ENCODE data around the gene ZNF70. TPM values are rescaled to one million over a fixed set of nuclear protein-coding genes. Genes with fewer than 3 reads are reported as not detected.

Gene ZNF70
- total RNA-seq, 6 experiments from 2014 or later, result 0.51 to 1.2 (median 0.85) TPM

- Histone ChIP-seq H3K27me3 (no peaks in the 10 kb centered on the region), H3K27ac (no peak overlapping the region), H3K4me3 (no peak overlapping the region), H3K36me3 (peaks cover 0 to 82% (median 21%) of the 10 kb centered on the region in 4 donors), H3K4me1 (no peaks in the 10 kb centered on the region), H3K9me3 (no peaks in the 10 kb centered on the region)
- WGBS (ENCODE audit: insufficient coverage, low coverage, low lambda C conversion rate, missing lambda C conversion rate), result 90% methylated on average over 1 of the region's 1 CpG
- intact Hi-C loops (cut with DNase I), result no loop called here
- ATAC-seq (no peak), DNase-seq (no peak)
- no peak for TF ChIP-seq CTCF (IDR thresholded peaks at IDR 0.05)
- no peak for TF ChIP-seq POLR2A (IDR thresholded peaks at IDR 0.05)
Measured at GRCh38 chr22:23708270-23708669, 42.6 kb downstream of the ZNF70 start.

GRCh38 chr22:23705358-23705757 is 45.6 kb downstream of the ZNF70 start:
- Histone ChIP-seq H3K9me3 (no peaks in the 10 kb centered on the region), H3K4me1 (no peaks in the 10 kb centered on the region), H3K27me3 (no peaks in the 10 kb centered on the region), H3K4me3 (no peak overlapping the region), H3K36me3 (peaks cover 0 to 73% (median 20%) of the 10 kb centered on the region in 4 donors), H3K27ac (no peak overlapping the region)
- TF ChIP-seq POLR2A (IDR thresholded peaks at IDR 0.05), result no peak
- TF ChIP-seq CTCF (IDR thresholded peaks at IDR 0.05), result no peak
- 80% methylated on average over 3 of the region's 3 CpGs for WGBS (ENCODE audit: insufficient coverage, low coverage, low lambda C conversion rate, missing lambda C conversion rate)
- ATAC-seq, result no peak
- DNase-seq, result no peak
- intact Hi-C loops (cut with DNase I), result no loop called here

- no peak overlapping the region for H3K27ac ChIP-seq
- H3K36me3 ChIP-seq, result peaks cover 0 to 78% (median 20%) of the 10 kb centered on the region in 4 donors
- H3K4me1 ChIP-seq, result no peaks in the 10 kb centered on the region
- no peaks in the 10 kb centered on the region for H3K27me3 ChIP-seq
- DNase-seq (no peak), ATAC-seq (no peak)
- H3K4me3 ChIP-seq, result no peak overlapping the region
- intact Hi-C loops (cut with DNase I), result no loop called here
- 83% methylated on average over 3 of the region's 3 CpGs for WGBS (ENCODE audit: insufficient coverage, low coverage, low lambda C conversion rate, missing lambda C conversion rate)
- no peaks in the 10 kb centered on the region for H3K9me3 ChIP-seq
- TF ChIP-seq CTCF (IDR thresholded peaks at IDR 0.05) (no peak), POLR2A (IDR thresholded peaks at IDR 0.05) (no peak)
Measured at GRCh38 chr22:23704829-23705228, 46.1 kb downstream of the ZNF70 start.

- peaks cover 0 to 75% (median 19%) of the 10 kb centered on the region in 4 donors for H3K36me3 ChIP-seq
- H3K4me1 ChIP-seq, result no peaks in the 10 kb centered on the region
- no peak for ATAC-seq
- 100% methylated on average over 2 of the region's 5 CpGs for WGBS (ENCODE audit: insufficient coverage, low coverage, low lambda C conversion rate, missing lambda C conversion rate)
- no peak overlapping the region for H3K4me3 ChIP-seq
- no peak overlapping the region for H3K27ac ChIP-seq
- no peak for TF ChIP-seq CTCF (IDR thresholded peaks at IDR 0.05)
- TF ChIP-seq POLR2A (IDR thresholded peaks at IDR 0.05), result no peak
- no peaks in the 10 kb centered on the region for H3K9me3 ChIP-seq
- intact Hi-C loops (cut with DNase I), result no loop called here
- no peaks in the 10 kb centered on the region for H3K27me3 ChIP-seq
- DNase-seq, result no peak
Measured at GRCh38 chr22:23704062-23704461, 46.9 kb downstream of the ZNF70 start.

GRCh38 chr22:23700706-23701105 is 50.2 kb downstream of the ZNF70 start:
- H3K4me1 ChIP-seq, result no peaks in the 10 kb centered on the region
- ATAC-seq, result peak in 1 of 4 donors; percentile 79
- DNase-seq, result no peak
- TF ChIP-seq POLR2A (IDR thresholded peaks at IDR 0.05), result no peak
- TF ChIP-seq CTCF (IDR thresholded peaks at IDR 0.05), result no peak
- WGBS (ENCODE audit: insufficient coverage, low coverage, low lambda C conversion rate, missing lambda C conversion rate), result 72% methylated on average over 5 of the region's 7 CpGs
- H3K36me3 ChIP-seq, result peaks cover 0 to 51% (median 8%) of the 10 kb centered on the region in 4 donors
- no peaks in the 10 kb centered on the region for H3K27me3 ChIP-seq
- no peaks in the 10 kb centered on the region for H3K9me3 ChIP-seq
- intact Hi-C loops (cut with DNase I), result no loop called here
- no peak overlapping the region for H3K27ac ChIP-seq
- no peak overlapping the region for H3K4me3 ChIP-seq

Data from right lobe of liver (tissue), 6 donors.